Lower leg skin (tissue), 4 donors: Measurements from ENCODE around the gene RAPGEF2. TPM values are rescaled to one million over a fixed set of nuclear protein-coding genes. Genes with fewer than 3 reads are reported as not detected.

Experiments
- DNase-seq, 2 donors: peaks; one replicate each; pipeline ENCODE4 v3.0.0-alpha.2; 2019; ENCODE audit warnings: low spot score in 2 of 2
- H3K4me3 ChIP-seq: fragments of 200-600 bp; sonication (generic); 2 replicates; pipeline ENCODE4 v1.5.1; 2017; ENCODE audit warnings: mild to moderate bottlenecking, low read depth; ENCODE audit not compliant: poor library complexity, severe bottlenecking
- CTCF ChIP-seq, 3 donors: fragments of 450-650 bp; IDR thresholded peaks; one replicate each; pipeline ENCODE4 v1.5.1; 2016; ENCODE audit warnings: antibody characterized with exemption in 3 of 3, mild to moderate bottlenecking in 3 of 3, moderate library complexity in 2 of 3
- POLR2A ChIP-seq, 2 donors: fragments of 450-650 bp; IDR thresholded peaks; one replicate each; pipeline ENCODE4 v1.6.1; 2016 to 2017; ENCODE audit warnings: antibody characterized with exemption in 2 of 2, mild to moderate bottlenecking in 1 of 2, moderate library complexity in 1 of 2
- WGBS, 2 donors: methylation state at CpG; one replicate each; pipeline ENCODE4 v1.1.5; 2018; 5-methylcytosine and 5-hydroxymethylcytosine counted together
- intact Hi-C: fragments of 100-400 bp; cut with DNase I; formaldehyde crosslinking; loops from one replicate; pipeline ENCODE4 v1.15.0; 2023; ENCODE audit warnings: low total_unique reads
- total RNA-seq, 4 donors: library from RNA; depleted of rRNA; stranded (reverse); fragments of >200 nt; gene quantifications; one replicate each; pipeline ENCODE4 v1.1.0, GENCODE V29; 2016

The RAPGEF2 gene
- total RNA-seq, 4 donors from 2014 or later = 38.3 to 51.7 (median 40.4) TPM

DNA sequence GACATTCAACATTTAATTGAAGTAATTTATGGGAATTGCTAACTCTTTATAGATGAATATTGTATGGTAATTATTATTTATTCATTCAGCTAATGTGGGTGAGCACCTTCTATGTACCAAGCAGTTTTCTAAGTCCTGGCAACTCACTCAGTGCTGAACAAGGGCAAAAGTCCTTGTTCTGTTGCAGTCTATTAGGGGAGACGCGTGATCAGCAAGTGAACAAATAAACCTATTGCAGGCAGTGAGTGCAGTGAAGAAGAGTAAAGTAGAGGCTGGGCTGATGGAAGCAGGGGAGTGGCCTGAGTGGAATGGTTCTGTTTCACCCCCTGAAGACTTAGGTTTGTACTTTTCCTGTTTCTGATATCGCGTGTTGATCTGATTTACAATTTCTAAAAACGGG, 214.3 kb downstream of the RAPGEF2 start:
- 88 to 90% methylated on average over 5 of the region's 5 CpGs for WGBS, 2 donors
- no peak overlapping the region for H3K4me3 ChIP-seq
- TF ChIP-seq POLR2A (IDR thresholded peaks at IDR 0.05) = no peak
- no peak for TF ChIP-seq CTCF (IDR thresholded peaks at IDR 0.05)
- DNase-seq = no peak
- intact Hi-C loops = no loop called here

DNA sequence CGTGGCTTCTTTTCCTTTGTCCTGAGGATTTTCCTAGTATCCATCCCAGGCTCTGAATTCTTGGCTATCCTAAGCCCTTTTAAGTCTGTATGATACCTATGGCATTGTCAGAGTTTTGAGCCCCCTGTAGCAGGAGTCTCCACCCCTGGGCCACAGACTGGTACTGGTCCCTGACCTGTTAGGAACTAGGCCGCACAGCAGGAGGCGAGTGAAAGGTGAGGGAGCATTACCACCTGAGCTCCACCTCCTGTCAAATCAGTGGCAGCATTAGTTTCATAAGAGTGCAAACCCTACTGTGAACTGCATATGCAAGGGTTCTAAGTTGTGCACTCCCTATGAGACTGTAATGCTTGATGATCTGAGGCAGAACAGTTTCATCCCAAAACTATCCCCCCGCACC, 216.1 kb downstream of the RAPGEF2 start:
- intact Hi-C loops = no loop called here
- WGBS, 2 donors = 92 to 98% methylated on average over 4 of the region's 4 CpGs
- TF ChIP-seq CTCF (IDR thresholded peaks at IDR 0.05) (no peak), POLR2A (IDR thresholded peaks at IDR 0.05) (no peak)
- no peak overlapping the region for H3K4me3 ChIP-seq
- no peak for DNase-seq

GRCh38 chr4:159326480-159326879, 223.6 kb downstream of the RAPGEF2 start:
- no peak overlapping the region for H3K4me3 ChIP-seq
- TF ChIP-seq CTCF (IDR thresholded peaks at IDR 0.05) (no peak), POLR2A (IDR thresholded peaks at IDR 0.05) (no peak)
- intact Hi-C loops = no loop called here
- no peak for DNase-seq

DNA sequence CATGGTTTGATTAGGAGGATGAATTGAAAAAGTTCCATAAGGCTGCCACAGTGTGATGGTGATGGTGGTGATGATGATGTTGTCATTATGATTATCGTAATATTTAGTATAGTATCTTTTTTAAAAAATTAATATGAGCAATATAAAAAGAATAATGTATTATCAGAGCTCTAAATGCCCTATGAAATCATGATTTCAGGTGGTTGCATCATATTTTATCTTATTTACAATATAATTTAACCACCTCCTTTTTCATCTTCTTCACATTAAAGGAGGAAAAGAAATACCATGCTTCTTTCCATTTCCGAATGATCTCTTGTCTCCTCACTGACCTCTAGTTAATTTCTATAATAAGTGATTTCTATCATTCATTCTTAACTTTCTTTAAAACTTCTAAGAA, 225.9 kb downstream of the RAPGEF2 start:
- 95 to 99% methylated on average over 2 of the region's 2 CpGs for WGBS, 2 donors
- DNase-seq = no peak
- no peak for TF ChIP-seq CTCF (IDR thresholded peaks at IDR 0.05)
- intact Hi-C loops = no loop called here
- no peak overlapping the region for H3K4me3 ChIP-seq

DNA sequence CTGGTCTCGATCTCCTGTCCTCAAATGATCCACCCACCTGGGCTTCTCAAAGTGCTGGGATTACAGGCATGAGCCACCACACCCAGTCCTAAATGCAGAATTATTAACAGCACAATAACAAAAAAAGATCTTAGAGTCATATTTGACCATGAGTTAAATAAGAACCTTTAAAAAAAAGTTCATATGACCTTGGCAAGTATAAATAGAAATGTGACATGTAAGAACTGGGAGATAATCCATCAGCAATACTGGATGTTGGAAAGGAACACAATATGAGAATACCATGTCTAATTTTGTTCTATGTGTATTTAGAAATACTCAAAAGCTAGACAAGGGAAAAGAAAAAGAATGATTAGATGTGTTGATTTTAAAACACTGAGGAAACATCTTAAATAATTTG, 231.6 kb downstream of the RAPGEF2 start:
- DNase-seq = no peak
- 82 to 100% methylated on average over 1 of the region's 1 CpG for WGBS, 2 donors
- intact Hi-C loops = no loop called here
- TF ChIP-seq CTCF (IDR thresholded peaks at IDR 0.05) = no peak
- no peak overlapping the region for H3K4me3 ChIP-seq

DNA sequence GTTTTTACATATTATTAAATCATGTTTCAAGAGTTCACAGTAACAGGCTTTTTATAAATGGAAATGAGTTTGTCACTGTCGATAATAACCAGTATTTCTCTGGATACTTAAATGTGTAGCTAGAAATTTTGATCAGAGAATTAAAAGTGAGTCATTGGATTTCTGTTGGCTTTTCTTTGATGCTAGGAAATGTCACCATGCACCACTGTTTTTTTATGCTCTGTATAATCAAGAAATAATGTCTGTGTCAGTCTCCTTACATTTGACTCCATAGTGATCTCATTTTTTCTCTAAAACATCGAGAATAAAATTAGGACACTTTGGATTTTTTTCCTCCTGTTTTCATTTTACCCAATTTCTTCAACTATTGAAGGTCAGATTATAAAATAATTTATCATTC, 234.2 kb downstream of the RAPGEF2 start:
- H3K4me3 ChIP-seq = no peak overlapping the region
- no peak for DNase-seq
- no peak for TF ChIP-seq POLR2A (IDR thresholded peaks at IDR 0.05)
- TF ChIP-seq CTCF (IDR thresholded peaks at IDR 0.05) = no peak
- WGBS, 2 donors = 83 to 87% methylated on average over 2 of the region's 2 CpGs
- intact Hi-C loops = no loop called here
